ENCODE measurements around the gene CDKL4.
"Not testable (repeated sequence)": the region's sequence is repeated elsewhere in the genome, so short reads cannot be mapped to it uniquely, and the experiment has no call there.

The CDKL4 gene

GRCh38 chr2:39178756-39179155, 65.0 kb downstream of the CDKL4 start:
- no peak for DNase-seq (ENCODE audit: low spot score)

- no peak for DNase-seq (ENCODE audit: low spot score)
Observed at GRCh38 chr2:39176997-39177396, 66.8 kb downstream of the CDKL4 start.

GRCh38 chr2:39175026-39175812, 68.6 kb downstream of the CDKL4 start:
- no peak for DNase-seq (ENCODE audit: low spot score)

GRCh38 chr2:39174022-39174421, 69.7 kb downstream of the CDKL4 start:
- no peak for DNase-seq (ENCODE audit: low spot score)

- not testable (repeated sequence) for DNase-seq (ENCODE audit: low spot score)
Observed at GRCh38 chr2:39172047-39172706, 71.6 kb downstream of the CDKL4 start.

GRCh38 chr2:39171621-39172020, 72.1 kb downstream of the CDKL4 start:
- DNase-seq (ENCODE audit: low spot score) = no peak

- DNase-seq (ENCODE audit: low spot score) = no peak
Observed at GRCh38 chr2:39164089-39164488, 79.7 kb downstream of the CDKL4 start.

GRCh38 chr2:39160982-39161381, 82.8 kb downstream of the CDKL4 start:
- DNase-seq (ENCODE audit: low spot score) = no peak

- DNase-seq (ENCODE audit: low spot score) = no peak
Observed at GRCh38 chr2:39159283-39159682, 84.5 kb downstream of the CDKL4 start.

- DNase-seq (ENCODE audit: low spot score) = no peak
Observed at GRCh38 chr2:39158351-39158750, 85.4 kb downstream of the CDKL4 start.

- DNase-seq (ENCODE audit: low spot score) = no peak
Observed at GRCh38 chr2:39156846-39157245, 86.9 kb downstream of the CDKL4 start.

GRCh38 chr2:39156107-39156506, 87.7 kb downstream of the CDKL4 start:
- DNase-seq (ENCODE audit: low spot score) = no peak

- DNase-seq (ENCODE audit: low spot score) = not testable (repeated sequence)
Observed at GRCh38 chr2:39155573-39155972, 88.2 kb downstream of the CDKL4 start.

- no peak for DNase-seq (ENCODE audit: low spot score)
Observed at GRCh38 chr2:39154944-39155343, 88.8 kb downstream of the CDKL4 start.

GRCh38 chr2:39153312-39153711, 90.5 kb downstream of the CDKL4 start:
- DNase-seq (ENCODE audit: low spot score) = no peak

- no peak for DNase-seq (ENCODE audit: low spot score)
Observed at GRCh38 chr2:39152504-39152903, 91.3 kb downstream of the CDKL4 start.

- no peak for DNase-seq (ENCODE audit: low spot score)
Observed at GRCh38 chr2:39150890-39151497, 92.8 kb downstream of the CDKL4 start.

- peak; percentile 37 for DNase-seq (ENCODE audit: low spot score)
Observed at GRCh38 chr2:39150102-39150562, 93.6 kb downstream of the CDKL4 start.

- no peak for DNase-seq (ENCODE audit: low spot score)
Observed at GRCh38 chr2:39146630-39147029, 97.1 kb downstream of the CDKL4 start.

GRCh38 chr2:39145906-39146421, 97.8 kb downstream of the CDKL4 start:
- no peak for DNase-seq (ENCODE audit: low spot score)

GRCh38 chr2:39144416-39144815, 99.4 kb downstream of the CDKL4 start:
- no peak for DNase-seq (ENCODE audit: low spot score)

- no peak for DNase-seq (ENCODE audit: low spot score)
Observed at GRCh38 chr2:39142904-39143605, 100.7 kb downstream of the CDKL4 start.

Measured in hematopoietic multipotent progenitor cell treated with erythropoietin and hydrocortisone succinate and interleukin-3 and kit ligand, for 17 days (in vitro differentiated cells).